Measurements from ENCODE around the gene FBXO42. TPM values are rescaled to one million over a fixed set of nuclear protein-coding genes. Genes with fewer than 3 reads are reported as not detected.

Gene FBXO42
- total and polyA plus RNA-seq, 2 donors (not counting 1 experiment from before 2014, with no cell fraction given): 10.4 to 13.5 TPM

DNA sequence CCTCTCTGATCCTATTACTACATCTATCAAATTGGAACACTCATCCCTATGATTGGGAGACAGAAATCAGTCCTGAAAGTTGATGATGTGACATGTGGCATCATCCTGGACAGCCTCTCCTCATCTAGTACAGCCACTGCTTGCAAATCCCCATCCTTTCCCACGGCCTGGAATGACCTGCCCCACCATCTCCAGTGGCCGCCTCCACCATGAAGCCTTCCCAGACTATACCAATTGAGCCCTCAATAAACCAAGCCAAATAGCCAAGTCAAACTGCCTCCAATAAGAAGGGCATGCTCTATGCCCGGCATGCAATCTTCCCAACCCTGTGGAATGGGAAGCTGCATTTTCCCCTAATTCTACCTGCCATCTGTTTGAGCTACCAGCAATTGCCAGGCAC, 139.3 kb downstream of the FBXO42 start:
- TF ChIP-seq EZH2 (IDR thresholded peaks at IDR 0.05; ENCODE audit: low read length, missing control alignments): no peak
- TF ChIP-seq, protein P1, sequence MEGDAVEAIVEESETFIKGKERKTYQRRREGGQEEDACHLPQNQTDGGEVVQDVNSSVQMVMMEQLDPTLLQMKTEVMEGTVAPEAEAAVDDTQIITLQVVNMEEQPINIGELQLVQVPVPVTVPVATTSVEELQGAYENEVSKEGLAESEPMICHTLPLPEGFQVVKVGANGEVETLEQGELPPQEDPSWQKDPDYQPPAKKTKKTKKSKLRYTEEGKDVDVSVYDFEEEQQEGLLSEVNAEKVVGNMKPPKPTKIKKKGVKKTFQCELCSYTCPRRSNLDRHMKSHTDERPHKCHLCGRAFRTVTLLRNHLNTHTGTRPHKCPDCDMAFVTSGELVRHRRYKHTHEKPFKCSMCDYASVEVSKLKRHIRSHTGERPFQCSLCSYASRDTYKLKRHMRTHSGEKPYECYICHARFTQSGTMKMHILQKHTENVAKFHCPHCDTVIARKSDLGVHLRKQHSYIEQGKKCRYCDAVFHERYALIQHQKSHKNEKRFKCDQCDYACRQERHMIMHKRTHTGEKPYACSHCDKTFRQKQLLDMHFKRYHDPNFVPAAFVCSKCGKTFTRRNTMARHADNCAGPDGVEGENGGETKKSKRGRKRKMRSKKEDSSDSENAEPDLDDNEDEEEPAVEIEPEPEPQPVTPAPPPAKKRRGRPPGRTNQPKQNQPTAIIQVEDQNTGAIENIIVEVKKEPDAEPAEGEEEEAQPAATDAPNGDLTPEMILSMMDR (conservative IDR thresholded peaks at IDR 0.05 in 1 of 2, IDR thresholded peaks at IDR 0.05 in 1 of 2; ENCODE audit: low read depth in 1 of 2, low read length in 2 of 2): no peak
- H3K79me2 ChIP-seq (ENCODE audit: control insufficient read depth, insufficient read depth, low read length): no peaks in the 10 kb centered on the region
- no peak overlapping the region for H3K4me2 ChIP-seq (ENCODE audit: extremely low read depth, insufficient read depth, low read length)
- H4K20me1 ChIP-seq (ENCODE audit: control insufficient read depth, extremely low read depth, insufficient read depth, low read length): no peaks in the 10 kb centered on the region
- DNase-seq (ENCODE audit: low read depth in 2 of 2): no peak
- no peak overlapping the region for H3K27ac ChIP-seq (ENCODE audit: insufficient read depth, low read length)
- H3K9ac ChIP-seq (ENCODE audit: insufficient read depth, low read length): no peak overlapping the region
- no peaks in the 10 kb centered on the region for H3K27me3 ChIP-seq (ENCODE audit: control insufficient read depth, insufficient read depth, low read length)
- no peak overlapping the region for H3K4me3 ChIP-seq (replicated peaks in 1 of 4; ENCODE audit: control extremely low read depth in 1 of 4, insufficient read depth in 1 of 4, low read depth in 3 of 4, low read length in 4 of 4)
- H3K9me3 ChIP-seq (ENCODE audit: control insufficient read depth, insufficient read depth, low read depth, low read length): no peaks in the 10 kb centered on the region
- H3K4me1 ChIP-seq (ENCODE audit: control insufficient read depth, extremely low read depth, insufficient read depth, low read length): peaks cover 4% of the 10 kb centered on the region
- H2AFZ ChIP-seq (ENCODE audit: low read length): no peak overlapping the region
- no peaks in the 10 kb centered on the region for H3K36me3 ChIP-seq (ENCODE audit: control insufficient read depth, insufficient read depth, low read length)

DNA sequence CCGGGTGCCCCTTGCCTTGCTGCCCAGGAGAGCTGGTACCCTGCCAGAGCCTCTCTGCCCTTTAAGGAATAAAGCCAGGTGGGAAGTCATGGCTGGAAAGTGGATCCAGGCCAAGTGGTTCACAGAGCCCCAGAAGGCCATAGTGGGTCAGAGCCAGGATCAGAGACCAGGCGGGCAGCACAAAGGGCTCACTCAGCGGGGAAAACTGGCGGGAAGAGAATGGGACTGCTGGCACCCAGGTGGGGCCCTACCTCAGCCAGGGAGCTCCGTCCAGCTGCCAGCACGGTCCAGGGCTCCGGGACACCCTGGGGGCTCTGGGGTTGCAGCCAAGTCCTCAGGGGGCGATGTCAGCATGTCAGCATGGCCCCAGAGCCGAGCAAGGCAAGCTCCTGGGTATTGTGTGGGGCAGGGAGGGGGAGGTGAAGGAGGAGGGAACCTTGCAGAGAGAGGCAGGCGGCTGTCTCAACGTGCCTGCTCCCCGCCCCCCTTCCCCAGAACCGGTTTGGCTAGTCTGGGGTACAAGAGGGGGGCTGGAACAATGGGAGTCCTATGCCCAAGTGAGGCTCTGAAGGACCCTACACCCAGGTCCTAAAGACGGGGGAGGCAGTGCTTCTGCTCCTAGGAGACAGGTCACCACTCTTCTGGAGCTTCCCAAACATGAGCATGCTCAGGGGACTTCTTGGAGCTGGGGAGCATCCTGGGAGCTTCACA, 139.9 kb downstream of the FBXO42 start, which contains the start of gene ARHGEF19:
Gene ARHGEF19, minus strand, starts transcription at position 402 of the 711 bp plus-strand sequence. CDS start 3,598 bp downstream, outside the sequence.
- H3K27ac ChIP-seq (ENCODE audit: insufficient read depth, low read length): no peak within 1 kb of the TSS
- TF ChIP-seq, protein P1 (conservative IDR thresholded peaks at IDR 0.05 in 1 of 2, IDR thresholded peaks at IDR 0.05 in 1 of 2; ENCODE audit: low read depth in 1 of 2, low read length in 2 of 2): no peak
- no peak for TF ChIP-seq EZH2 (IDR thresholded peaks at IDR 0.05; ENCODE audit: low read length, missing control alignments)

DNA sequence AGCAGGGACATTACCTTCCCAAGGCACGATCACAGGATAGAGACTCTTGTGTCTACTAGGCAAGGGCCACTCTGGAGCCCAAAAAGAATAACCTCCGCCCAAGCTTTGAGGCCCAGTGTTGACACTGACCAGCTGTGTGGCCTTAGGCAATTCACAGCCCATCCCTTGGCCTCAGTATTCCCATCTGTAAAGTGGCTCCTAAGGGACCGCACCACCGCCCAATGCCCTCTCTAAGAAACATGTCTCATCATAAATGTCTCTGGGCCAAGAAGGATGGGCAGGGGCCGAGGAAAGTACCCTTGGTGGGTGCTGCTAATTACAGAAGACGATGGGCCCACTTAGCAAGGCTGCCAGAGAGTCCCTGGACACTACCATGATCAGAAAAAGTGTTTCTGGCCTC, 140.5 kb downstream of the FBXO42 start:
- H3K9ac ChIP-seq (ENCODE audit: insufficient read depth, low read length): no peak overlapping the region
- H3K79me2 ChIP-seq (ENCODE audit: control insufficient read depth, insufficient read depth, low read length): no peaks in the 10 kb centered on the region
- no peak for TF ChIP-seq EZH2 (IDR thresholded peaks at IDR 0.05; ENCODE audit: low read length, missing control alignments)
- TF ChIP-seq, protein P1 (conservative IDR thresholded peaks at IDR 0.05 in 1 of 2, IDR thresholded peaks at IDR 0.05 in 1 of 2; ENCODE audit: low read depth in 1 of 2, low read length in 2 of 2): no peak
- H3K9me3 ChIP-seq (ENCODE audit: control insufficient read depth, insufficient read depth, low read depth, low read length): no peaks in the 10 kb centered on the region
- no peak overlapping the region for H2AFZ ChIP-seq (ENCODE audit: low read length)
- H3K4me2 ChIP-seq (ENCODE audit: extremely low read depth, insufficient read depth, low read length): no peak overlapping the region
- no peaks in the 10 kb centered on the region for H3K27me3 ChIP-seq (ENCODE audit: control insufficient read depth, insufficient read depth, low read length)
- H4K20me1 ChIP-seq (ENCODE audit: control insufficient read depth, extremely low read depth, insufficient read depth, low read length): no peaks in the 10 kb centered on the region
- peaks cover 2% of the 10 kb centered on the region for H3K4me1 ChIP-seq (ENCODE audit: control insufficient read depth, extremely low read depth, insufficient read depth, low read length)
- DNase-seq (ENCODE audit: low read depth in 2 of 2): no peak
- H3K36me3 ChIP-seq (ENCODE audit: control insufficient read depth, insufficient read depth, low read length): no peaks in the 10 kb centered on the region
- no peak overlapping the region for H3K27ac ChIP-seq (ENCODE audit: insufficient read depth, low read length)
- H3K4me3 ChIP-seq (replicated peaks in 1 of 4; ENCODE audit: control extremely low read depth in 1 of 4, insufficient read depth in 1 of 4, low read depth in 3 of 4, low read length in 4 of 4): no peak overlapping the region

More for the DNA sequence above, 139.9 kb downstream of the FBXO42 start, which contains the start of gene ARHGEF19:
- Histone ChIP-seq H3K9ac (ENCODE audit: insufficient read depth, low read length) (no peak within 1 kb of the TSS), H3K4me1 (ENCODE audit: control insufficient read depth, extremely low read depth, insufficient read depth, low read length) (peaks cover 2% of the 10 kb centered on the region), H4K20me1 (ENCODE audit: control insufficient read depth, extremely low read depth, insufficient read depth, low read length) (no peaks in the 10 kb centered on the region), H3K4me2 (ENCODE audit: extremely low read depth, insufficient read depth, low read length) (no peak within 1 kb of the TSS), H3K4me3 (replicated peaks in 1 of 4; ENCODE audit: control extremely low read depth in 1 of 4, insufficient read depth in 1 of 4, low read depth in 3 of 4, low read length in 4 of 4) (no peak within 1 kb of the TSS), H3K9me3 (ENCODE audit: control insufficient read depth, insufficient read depth, low read depth, low read length) (no peaks in the 10 kb centered on the region), H3K36me3 (ENCODE audit: control insufficient read depth, insufficient read depth, low read length) (no peaks in the 10 kb centered on the region), H2AFZ (ENCODE audit: low read length) (no peak within 1 kb of the TSS), H3K79me2 (ENCODE audit: control insufficient read depth, insufficient read depth, low read length) (no peaks in the 10 kb centered on the region), H3K27me3 (ENCODE audit: control insufficient read depth, insufficient read depth, low read length) (no peaks in the 10 kb centered on the region)
- DNase-seq (ENCODE audit: low read depth in 2 of 2): no peak
